ENCODE measurements around the gene TST. TPM values are rescaled to one million over a fixed set of nuclear protein-coding genes. Genes with fewer than 3 reads are reported as not detected.

The TST gene
- total and polyA plus RNA-seq, 2 donors (not counting 1 experiment from before 2014, with no cell fraction given) = 1.4 to 5.9 TPM

- no peak overlapping the region for H3K27ac ChIP-seq (ENCODE audit: low read length in 2 of 2)
- Mint-ChIP-seq H3K4me3 (no peak overlapping the region), H3K27ac (no peak overlapping the region), H3K4me1 (no peaks in the 10 kb centered on the region), H3K27me3 (peaks cover 35% of the 10 kb centered on the region), H3K9me3 (ENCODE audit: insufficient read depth) (no peaks in the 10 kb centered on the region)
- no peaks in the 10 kb centered on the region for H3K4me1 ChIP-seq (ENCODE audit: control insufficient read depth in 2 of 2, insufficient read depth in 2 of 2, low read length in 2 of 2)
- no peaks in the 10 kb centered on the region for H3K79me2 ChIP-seq (ENCODE audit: control insufficient read depth, insufficient read depth, low read length)
- H3K4me2 ChIP-seq (replicated peaks; ENCODE audit: low read depth, low read length, poor library complexity, severe bottlenecking) = no peak overlapping the region
- peaks cover 0 to 5% (median 4%) of the 10 kb centered on the region in 3 donors for H3K9me3 ChIP-seq (ENCODE audit: control extremely low read depth in 1 of 3, control insufficient read depth in 2 of 3, insufficient read depth in 1 of 3, low read length in 2 of 3)
- H3K9ac ChIP-seq (ENCODE audit: low read length) = no peak overlapping the region
- ChIA-PET CTCF (no interaction called here), POLR2A (no interaction called here)
- ATAC-seq (ENCODE audit: low read depth) (no peak), DNase-seq (no peak)
- no peak overlapping the region for H3K4me3 ChIP-seq (ENCODE audit: control extremely low read depth in 1 of 5, extremely low read depth in 1 of 5, insufficient read depth in 1 of 5, low read depth in 2 of 5, low read length in 4 of 5)
- H3K36me3 ChIP-seq (replicated peaks in 1 of 2; ENCODE audit: control extremely low read depth in 1 of 2, control insufficient read depth in 1 of 2, extremely low read depth in 1 of 2, insufficient read depth in 2 of 2, low read length in 1 of 2) = no peaks in the 10 kb centered on the region
- H2AFZ ChIP-seq (ENCODE audit: insufficient read depth, low read depth, low read length, poor library complexity, severe bottlenecking) = no peak overlapping the region
- no peak for TF ChIP-seq CTCF (IDR thresholded peaks at IDR 0.05)
- TF ChIP-seq EZH2 (IDR thresholded peaks at IDR 0.05; ENCODE audit: borderline replicate concordance, insufficient read depth, low read depth, low read length, poor library complexity, severe bottlenecking) = no peak
- H4K20me1 ChIP-seq (ENCODE audit: control insufficient read depth, insufficient read depth, low read length, poor library complexity, severe bottlenecking) = no peaks in the 10 kb centered on the region
- intact Hi-C loops (cut with micrococcal nuclease) = no loop called here
- 75% methylated on average over 8 of the region's 11 CpGs for WGBS (ENCODE audit: insufficient coverage)
- peaks cover 0 to 9% (median 4%) of the 10 kb centered on the region in 4 experiments for H3K27me3 ChIP-seq (replicated peaks in 1 of 4; ENCODE audit: control extremely low read depth in 1 of 4, control insufficient read depth in 3 of 4, insufficient read depth in 4 of 4, low read length in 3 of 4)
Observed at GRCh38 chr22:37000676-37001534, 18.3 kb downstream of the TST start.

GRCh38 chr22:36999463-36999862 lies 19.8 kb downstream of the TST start:
- H3K9ac ChIP-seq (ENCODE audit: low read length) = no peak overlapping the region
- CTCF ChIA-PET = interaction anchor here (1.4 kb wide), 2 partner anchors 45 to 242 kb away, joined by 4 to 7 read pairs; no protein-coding TSS in a partner anchor
- intact Hi-C loops (cut with micrococcal nuclease) = no loop called here
- TF ChIP-seq CTCF (IDR thresholded peaks at IDR 0.05) (no peak), EZH2 (IDR thresholded peaks at IDR 0.05; ENCODE audit: borderline replicate concordance, insufficient read depth, low read depth, low read length, poor library complexity, severe bottlenecking) (no peak)
- no peak overlapping the region for H3K27ac Mint-ChIP-seq
- ATAC-seq (ENCODE audit: low read depth) (no peak), DNase-seq (no peak)
- H2AFZ ChIP-seq (ENCODE audit: insufficient read depth, low read depth, low read length, poor library complexity, severe bottlenecking) = no peak overlapping the region
- POLR2A ChIA-PET = no interaction called here
- H3K4me1 ChIP-seq (ENCODE audit: control insufficient read depth in 2 of 2, insufficient read depth in 2 of 2, low read length in 2 of 2) = no peaks in the 10 kb centered on the region
- no peaks in the 10 kb centered on the region for H3K9me3 ChIP-seq (ENCODE audit: control extremely low read depth in 1 of 3, control insufficient read depth in 2 of 3, insufficient read depth in 1 of 3, low read length in 2 of 3)
- H3K4me1 Mint-ChIP-seq = no peaks in the 10 kb centered on the region
- H3K27ac ChIP-seq (ENCODE audit: low read length in 2 of 2) = no peak overlapping the region
- no peaks in the 10 kb centered on the region for H4K20me1 ChIP-seq (ENCODE audit: control insufficient read depth, insufficient read depth, low read length, poor library complexity, severe bottlenecking)
- H3K4me3 ChIP-seq (ENCODE audit: control extremely low read depth in 1 of 5, extremely low read depth in 1 of 5, insufficient read depth in 1 of 5, low read depth in 2 of 5, low read length in 4 of 5) = no peak overlapping the region
- H3K27me3 Mint-ChIP-seq = peaks cover 31% of the 10 kb centered on the region
- H3K36me3 ChIP-seq (replicated peaks in 1 of 2; ENCODE audit: control extremely low read depth in 1 of 2, control insufficient read depth in 1 of 2, extremely low read depth in 1 of 2, insufficient read depth in 2 of 2, low read length in 1 of 2) = no peaks in the 10 kb centered on the region
- H3K79me2 ChIP-seq (ENCODE audit: control insufficient read depth, insufficient read depth, low read length) = no peaks in the 10 kb centered on the region
- whole genome bisulfite sequencing (ENCODE audit: insufficient coverage) = 93% methylated on average over 4 of the region's 4 CpGs
- H3K4me2 ChIP-seq (replicated peaks; ENCODE audit: low read depth, low read length, poor library complexity, severe bottlenecking) = no peak overlapping the region
- peaks cover 0 to 9% (median 4%) of the 10 kb centered on the region in 4 experiments for H3K27me3 ChIP-seq (replicated peaks in 1 of 4; ENCODE audit: control extremely low read depth in 1 of 4, control insufficient read depth in 3 of 4, insufficient read depth in 4 of 4, low read length in 3 of 4)
- no peak overlapping the region for H3K4me3 Mint-ChIP-seq
- no peaks in the 10 kb centered on the region for H3K9me3 Mint-ChIP-seq (ENCODE audit: insufficient read depth)
